ENCODE data around the gene TTC22. TPM values are rescaled to one million over a fixed set of nuclear protein-coding genes. Genes with fewer than 3 reads are reported as not detected.

Gene TTC22
- total RNA-seq, 1 experiment from 2014 or later = 1.8 TPM

- BruUV-seq (replicated peaks) = no TSS peak
- Histone ChIP-seq H2AFZ (ENCODE audit: low read depth, low read length, poor library complexity, severe bottlenecking) (no peak overlapping the region), H3K9me2 (ENCODE audit: insufficient read depth) (no peaks in the 10 kb centered on the region), H3K4me1 (ENCODE audit: control insufficient read depth in 1 of 2, insufficient read depth in 2 of 2, low read length in 2 of 2) (no peaks in the 10 kb centered on the region), H3K79me2 (ENCODE audit: insufficient read depth, low read length) (no peaks in the 10 kb centered on the region), H3K4me2 (ENCODE audit: low read length) (no peak overlapping the region), H3K27me3 (ENCODE audit: insufficient read depth, low read length) (no peaks in the 10 kb centered on the region), H3K36me3 (ENCODE audit: control insufficient read depth in 1 of 2, insufficient read depth in 2 of 2, low read length in 2 of 2) (no peaks in the 10 kb centered on the region), H4K20me1 (ENCODE audit: insufficient read depth) (no peaks in the 10 kb centered on the region), H3K9ac (ENCODE audit: low read length) (no peak overlapping the region), H3K4me3 (replicated peaks in 1 of 2; ENCODE audit: low read depth in 1 of 2, low read length in 2 of 2) (no peak overlapping the region), H3K9me3 (ENCODE audit: control insufficient read depth in 1 of 2, insufficient read depth in 1 of 2, low read depth in 1 of 2, low read length in 2 of 2) (no peaks in the 10 kb centered on the region), H3K27ac (ENCODE audit: low read depth, low read length) (no peak overlapping the region)
- DNase-seq (ENCODE audit: low read depth, low spot score) (no peak), ATAC-seq (no peak)
- intact Hi-C loops (cut with micrococcal nuclease) = no loop called here
- ChIA-PET RAD21 (ENCODE audit: low non-redundant PET in 1 of 2, low total read pairs in 2 of 2, uncharacterized antibody in 2 of 2, unreplicated experiment in 2 of 2) (no interaction called here), CTCF (no interaction called here), POLR2A (no interaction called here)
- TF ChIP-seq YY1 (IDR thresholded peaks at IDR 0.05; ENCODE audit: extremely low read depth, insufficient replicate concordance, low read depth, low read length) = no peak
- no peak for TF ChIP-seq CEBPB (IDR thresholded peaks at IDR 0.05; ENCODE audit: low read depth)
- no peak for TF ChIP-seq ATF3 (IDR thresholded peaks at IDR 0.05)
- no peak for TF ChIP-seq RAD21 (IDR thresholded peaks at IDR 0.05; ENCODE audit: low read depth)
- TF ChIP-seq ELF1 (IDR thresholded peaks at IDR 0.05; ENCODE audit: borderline replicate concordance, low read depth) = no peak
- TF ChIP-seq EZH2 (IDR thresholded peaks at IDR 0.05) = no peak
- TF ChIP-seq SRF (IDR thresholded peaks at IDR 0.05; ENCODE audit: low read depth) = no peak
- TF ChIP-seq CTCF (IDR thresholded peaks at IDR 0.05 in 2 of 3, conservative IDR thresholded peaks at IDR 0.05 in 1 of 3; ENCODE audit: borderline replicate concordance in 1 of 3, insufficient read depth in 1 of 3, low read depth in 2 of 3, low read length in 2 of 3) = no peak
- no peak for TF ChIP-seq EZH2phosphoT487 (IDR thresholded peaks at IDR 0.05; ENCODE audit: borderline replicate concordance)
- TF ChIP-seq TCF7L2 (IDR thresholded peaks at IDR 0.05; ENCODE audit: borderline replicate concordance, extremely low read depth, insufficient read depth, insufficient read length) = no peak
- TF ChIP-seq SP1 (IDR thresholded peaks at IDR 0.05; ENCODE audit: low read depth) = no peak
- no peak for TF ChIP-seq JUND (IDR thresholded peaks at IDR 0.05)
- TF ChIP-seq EGR1 (IDR thresholded peaks at IDR 0.05; ENCODE audit: low read depth) = no peak
- TF ChIP-seq FOSL1 (IDR thresholded peaks at IDR 0.05; ENCODE audit: low read depth) = no peak
- TF ChIP-seq SIN3A (IDR thresholded peaks at IDR 0.05; ENCODE audit: low read depth) = no peak
- no peak for TF ChIP-seq MAX (IDR thresholded peaks at IDR 0.05)
- no peak for TF ChIP-seq REST (IDR thresholded peaks at IDR 0.05; ENCODE audit: low read depth)
- no peak for TF ChIP-seq ZFX (IDR thresholded peaks at IDR 0.05)
These were observed 38.7 kb upstream of the TTC22 start for GRCh38 chr1:54839824-54840223.
